Measurements from ENCODE around the gene GADD45A.

Gene GADD45A

DNA sequence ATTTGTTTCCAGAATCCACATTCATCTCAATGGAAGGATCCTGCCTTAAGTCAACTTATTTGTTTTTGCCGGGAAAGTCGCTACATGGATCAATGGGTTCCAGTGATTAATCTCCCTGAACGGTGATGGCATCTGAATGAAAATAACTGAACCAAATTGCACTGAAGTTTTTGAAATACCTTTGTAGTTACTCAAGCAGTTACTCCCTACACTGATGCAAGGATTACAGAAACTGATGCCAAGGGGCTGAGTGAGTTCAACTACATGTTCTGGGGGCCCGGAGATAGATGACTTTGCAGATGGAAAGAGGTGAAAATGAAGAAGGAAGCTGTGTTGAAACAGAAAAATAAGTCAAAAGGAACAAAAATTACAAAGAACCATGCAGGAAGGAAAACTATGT lies 2.6 kb downstream of the GADD45A start:
- TF ChIP-seq, protein P1, sequence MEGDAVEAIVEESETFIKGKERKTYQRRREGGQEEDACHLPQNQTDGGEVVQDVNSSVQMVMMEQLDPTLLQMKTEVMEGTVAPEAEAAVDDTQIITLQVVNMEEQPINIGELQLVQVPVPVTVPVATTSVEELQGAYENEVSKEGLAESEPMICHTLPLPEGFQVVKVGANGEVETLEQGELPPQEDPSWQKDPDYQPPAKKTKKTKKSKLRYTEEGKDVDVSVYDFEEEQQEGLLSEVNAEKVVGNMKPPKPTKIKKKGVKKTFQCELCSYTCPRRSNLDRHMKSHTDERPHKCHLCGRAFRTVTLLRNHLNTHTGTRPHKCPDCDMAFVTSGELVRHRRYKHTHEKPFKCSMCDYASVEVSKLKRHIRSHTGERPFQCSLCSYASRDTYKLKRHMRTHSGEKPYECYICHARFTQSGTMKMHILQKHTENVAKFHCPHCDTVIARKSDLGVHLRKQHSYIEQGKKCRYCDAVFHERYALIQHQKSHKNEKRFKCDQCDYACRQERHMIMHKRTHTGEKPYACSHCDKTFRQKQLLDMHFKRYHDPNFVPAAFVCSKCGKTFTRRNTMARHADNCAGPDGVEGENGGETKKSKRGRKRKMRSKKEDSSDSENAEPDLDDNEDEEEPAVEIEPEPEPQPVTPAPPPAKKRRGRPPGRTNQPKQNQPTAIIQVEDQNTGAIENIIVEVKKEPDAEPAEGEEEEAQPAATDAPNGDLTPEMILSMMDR (conservative IDR thresholded peaks at IDR 0.05; ENCODE audit: low read depth, low read length) = no peak
- DNase-seq (ENCODE audit: low read depth) = peak; percentile 73
- H3K4me3 ChIP-seq (ENCODE audit: low read length) = peak overlapping the region; percentile 98

DNA sequence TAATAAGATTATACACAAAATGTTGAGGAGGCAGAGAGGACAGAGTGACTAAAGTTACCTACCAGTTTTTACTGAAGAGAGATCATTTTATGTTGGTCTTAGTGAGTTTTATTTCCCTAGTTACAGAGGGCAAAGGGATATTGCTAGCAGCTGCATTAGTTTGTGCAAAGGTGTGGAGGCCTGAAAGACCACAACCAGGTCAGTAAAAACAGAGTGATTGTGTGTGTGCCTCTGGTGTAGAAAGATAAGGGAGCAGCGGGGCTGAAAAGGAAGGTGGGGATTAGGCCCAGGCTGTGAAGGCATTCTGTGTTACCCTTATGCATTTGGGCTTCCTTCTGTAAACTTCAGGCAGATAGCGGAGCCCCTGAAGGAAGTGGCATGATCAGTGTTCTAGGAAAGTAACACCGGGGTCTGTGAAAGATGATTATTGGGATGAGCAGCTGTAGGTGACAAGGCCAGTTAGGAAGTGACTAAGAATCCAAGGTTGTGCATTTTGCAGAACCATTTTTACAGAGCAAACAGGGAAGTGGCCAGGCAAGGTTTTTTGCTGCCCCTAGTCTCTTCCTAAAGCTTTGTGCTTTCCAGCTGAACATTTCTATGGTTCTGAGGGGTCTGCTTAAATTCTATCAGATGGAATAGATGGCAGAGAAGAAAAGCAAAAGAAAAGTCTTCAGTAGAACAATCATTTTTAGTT lies 3.7 kb downstream of the GADD45A start:
- DNase-seq (ENCODE audit: low read depth) = no peak
- TF ChIP-seq, protein P1 (conservative IDR thresholded peaks at IDR 0.05; ENCODE audit: low read depth, low read length) = no peak
- no peak overlapping the region for H3K4me3 ChIP-seq (ENCODE audit: low read length)

DNA sequence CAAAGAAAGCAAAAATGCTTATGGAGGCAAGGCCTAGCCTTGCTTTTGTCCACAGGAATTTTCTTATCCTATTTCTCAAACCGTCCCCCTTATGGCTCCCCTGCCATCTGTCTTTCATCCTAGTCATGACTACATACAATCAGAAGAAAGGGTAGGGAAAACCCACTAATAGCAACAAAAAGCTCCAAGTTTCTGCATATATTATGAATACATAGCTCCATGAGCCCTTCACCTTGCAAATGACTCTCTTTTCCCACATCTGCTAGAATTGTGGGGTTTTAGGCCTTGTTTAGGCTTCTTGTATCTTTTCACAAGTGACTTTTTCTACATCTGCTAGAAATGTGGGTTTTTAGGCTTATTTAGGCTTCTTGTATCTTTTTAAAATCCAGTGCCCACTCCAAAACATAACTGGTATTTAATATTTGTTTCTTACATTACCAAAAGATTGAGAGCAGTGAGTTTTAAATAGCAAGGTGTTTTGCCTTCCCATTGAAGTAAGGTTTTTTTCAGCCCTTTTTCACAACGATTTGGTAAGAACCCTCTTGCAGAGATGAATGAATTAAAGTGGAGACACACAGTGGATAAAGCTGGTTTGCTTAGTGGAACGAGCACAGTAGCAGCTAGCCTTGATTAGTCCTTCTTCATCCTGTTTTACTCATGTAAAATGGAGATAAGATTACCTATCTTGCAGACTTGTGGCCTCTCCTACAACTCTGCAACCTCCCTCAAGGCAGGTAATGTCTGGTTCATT lies 4.4 kb downstream of the GADD45A start:
- TF ChIP-seq, protein P1 (conservative IDR thresholded peaks at IDR 0.05; ENCODE audit: low read depth, low read length) = no peak
- no peak for DNase-seq (ENCODE audit: low read depth)
- H3K4me3 ChIP-seq (ENCODE audit: low read length) = no peak overlapping the region

DNA sequence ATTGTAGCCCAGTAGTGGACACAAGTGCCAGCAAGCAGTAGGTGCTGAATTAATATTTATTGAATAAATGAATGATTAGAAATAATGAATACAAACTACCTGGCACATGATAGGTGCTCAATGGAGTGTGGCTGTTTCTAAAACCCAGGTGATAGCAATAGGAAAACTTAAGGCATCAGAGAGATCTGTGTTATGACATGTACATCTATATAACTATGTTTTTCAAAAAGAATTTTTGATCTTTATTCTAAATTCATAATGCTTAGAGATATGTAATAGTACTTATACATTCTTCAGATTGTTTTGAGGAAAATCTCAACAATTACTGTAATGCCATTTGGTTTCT lies 5.0 kb downstream of the GADD45A start:
- no peak overlapping the region for H3K4me3 ChIP-seq (ENCODE audit: low read length)
- DNase-seq (ENCODE audit: low read depth) = no peak
- TF ChIP-seq, protein P1 (conservative IDR thresholded peaks at IDR 0.05; ENCODE audit: low read depth, low read length) = no peak

DNA sequence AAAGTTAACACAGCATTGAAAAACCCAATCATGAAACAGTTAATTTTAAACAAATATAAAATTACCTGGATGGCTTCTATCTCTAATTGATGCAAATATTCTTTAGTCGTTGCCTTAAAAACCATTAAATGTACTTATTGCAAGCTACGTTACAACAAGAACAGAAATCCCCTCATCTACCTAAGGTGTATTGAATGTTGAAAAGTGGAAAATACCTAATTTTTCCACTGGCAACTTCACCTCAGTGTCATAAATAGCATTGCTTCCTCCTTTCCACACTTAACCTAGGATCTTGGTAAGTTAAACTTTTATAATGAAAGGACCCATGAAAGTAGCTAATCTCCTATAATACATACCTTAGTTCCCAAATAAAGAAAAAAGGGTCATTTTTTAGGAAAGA lies 5.4 kb downstream of the GADD45A start:
- H3K4me3 ChIP-seq (ENCODE audit: low read length) = no peak overlapping the region
- DNase-seq (ENCODE audit: low read depth) = no peak
- TF ChIP-seq, protein P1 (conservative IDR thresholded peaks at IDR 0.05; ENCODE audit: low read depth, low read length) = no peak

DNA sequence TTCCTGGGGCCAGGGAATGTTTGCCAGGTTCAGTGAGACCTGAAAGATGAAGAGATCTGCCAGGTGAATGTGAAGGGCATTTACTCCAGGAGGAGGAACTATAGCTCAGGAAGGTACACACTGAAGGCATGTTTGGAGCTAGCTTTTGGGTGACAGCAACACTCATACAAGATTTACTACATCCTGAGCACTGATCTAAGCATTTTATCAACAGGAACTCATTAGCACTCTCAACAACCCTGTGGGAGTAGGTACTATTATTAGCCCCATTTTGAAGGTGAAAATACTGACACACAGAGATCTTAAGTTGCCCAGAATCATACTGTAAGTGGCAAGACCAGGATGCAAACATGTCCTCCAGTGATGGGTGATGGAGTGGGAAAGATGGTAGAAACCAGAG lies 6.7 kb downstream of the GADD45A start:
- DNase-seq (ENCODE audit: low read depth) = no peak
- H3K4me3 ChIP-seq (ENCODE audit: low read length) = no peak overlapping the region
- TF ChIP-seq, protein P1 (conservative IDR thresholded peaks at IDR 0.05; ENCODE audit: low read depth, low read length) = no peak

DNA sequence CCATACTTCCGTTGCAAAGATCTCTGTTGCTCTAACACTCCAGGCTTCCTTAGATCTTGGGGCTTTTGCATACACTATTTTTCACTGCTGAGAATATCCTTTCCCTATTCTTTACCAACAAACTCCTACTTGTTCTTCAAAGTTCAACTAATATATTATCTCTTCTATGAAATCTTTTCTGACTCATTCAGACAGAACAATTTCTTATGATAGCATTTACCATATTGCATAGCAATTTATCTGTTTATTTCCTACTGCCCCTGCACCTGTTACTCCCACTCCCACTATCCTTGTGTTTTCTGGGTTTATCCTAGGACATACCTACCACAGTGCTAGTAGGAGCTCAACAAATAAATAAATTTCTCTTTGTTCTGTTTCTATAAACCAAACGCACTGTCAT lies 11.0 kb downstream of the GADD45A start:
- no peak overlapping the region for H3K4me3 ChIP-seq (ENCODE audit: low read length)
- TF ChIP-seq, protein P1 (conservative IDR thresholded peaks at IDR 0.05; ENCODE audit: low read depth, low read length) = no peak
- DNase-seq (ENCODE audit: low read depth) = no peak

Measured in retinal pigment epithelial cell (primary cell).